Left renal cortex interstitium (tissue), 4 donors: ENCODE results near the gene PHC2. TPM values are rescaled to one million over a fixed set of nuclear protein-coding genes. Genes with fewer than 3 reads are reported as not detected.

Experiments used
- DNase-seq, 4 donors: peaks; one replicate each; pipeline ENCODE4 v3.0.0-alpha.2; 2013; ENCODE audit warnings: low read depth in 4 of 4, low spot score in 2 of 4, missing footprints in 1 of 4
- polyA plus RNA-seq, 4 donors: library from polyadenylated mRNA; unstranded; fragments of 120-200 nt; gene quantifications; one replicate each; pipeline ENCODE4 v1.2.1, GENCODE V29; 2013; ENCODE audit not compliant: insufficient read length in 4 of 4

Gene PHC2
- polyA plus RNA-seq, 4 donors = 93.9 to 130 (median 117) TPM

- no peak for DNase-seq
Observed at GRCh38 chr1:33372162-33372561, 58.7 kb downstream of the PHC2 start.

GRCh38 chr1:33371334-33371733 is 59.6 kb downstream of the PHC2 start:
- no peak for DNase-seq

GRCh38 chr1:33370827-33371226 is 60.1 kb downstream of the PHC2 start:
- no peak for DNase-seq

GRCh38 chr1:33370301-33370700 is 60.6 kb downstream of the PHC2 start:
- DNase-seq = no peak

GRCh38 chr1:33369764-33370163 is 61.1 kb downstream of the PHC2 start:
- DNase-seq = no peak

GRCh38 chr1:33369081-33369480 is 61.8 kb downstream of the PHC2 start:
- no peak for DNase-seq

- no peak for DNase-seq
Observed at GRCh38 chr1:33368431-33368830, 62.5 kb downstream of the PHC2 start.

- peak in 1 of 4 donors; percentile 77 for DNase-seq
Observed at GRCh38 chr1:33367485-33368405, 63.1 kb downstream of the PHC2 start.

- no peak for DNase-seq
Observed at GRCh38 chr1:33366762-33367484, 64.0 kb downstream of the PHC2 start.

GRCh38 chr1:33365560-33365997 is 65.3 kb downstream of the PHC2 start:
- no peak for DNase-seq

- no peak for DNase-seq
Observed at GRCh38 chr1:33364565-33364918, 66.4 kb downstream of the PHC2 start.

GRCh38 chr1:33363470-33363861 is 67.4 kb downstream of the PHC2 start:
- no peak for DNase-seq

- no peak for DNase-seq
Observed at GRCh38 chr1:33363021-33363420, 67.9 kb downstream of the PHC2 start.

GRCh38 chr1:33361532-33362235 is 69.2 kb downstream of the PHC2 start:
- DNase-seq = no peak

GRCh38 chr1:33360367-33360766 is 70.5 kb downstream of the PHC2 start:
- no peak for DNase-seq

- no peak for DNase-seq
Observed at GRCh38 chr1:33359931-33360330, 71.0 kb downstream of the PHC2 start.

GRCh38 chr1:33358795-33359503 is 71.9 kb downstream of the PHC2 start:
- DNase-seq = no peak

- DNase-seq = no peak
Observed at GRCh38 chr1:33358114-33358794, 72.6 kb downstream of the PHC2 start.

GRCh38 chr1:33357099-33357498 is 73.8 kb downstream of the PHC2 start:
- no peak for DNase-seq

- DNase-seq = no peak
Observed at GRCh38 chr1:33354707-33355316, 76.1 kb downstream of the PHC2 start.
